H1 (cell line): ENCODE measurements around the gene ST14. TPM values are rescaled to one million over a fixed set of nuclear protein-coding genes. Genes with fewer than 3 reads are reported as not detected.

Experiments
- CHD7 ChIP-seq: fragments of 300-600 bp; sonication (generic); IDR thresholded peaks from 2 replicates; pipeline ENCODE4 v1.7.1; 2012; ENCODE audit warnings: low read length, moderate library complexity, mild to moderate bottlenecking, inconsistent platforms; ENCODE audit not compliant: insufficient replicate concordance
- GABPA ChIP-seq: IDR thresholded peaks from 2 replicates; pipeline ENCODE4 v1.6.1; 2011; ENCODE audit warnings: mild to moderate bottlenecking, low read length, moderate library complexity, borderline replicate concordance; ENCODE audit not compliant: insufficient read depth
- GTF2F1 ChIP-seq: IDR thresholded peaks from 2 replicates; pipeline ENCODE4 v1.6.1; 2012; ENCODE audit warnings: low read depth, low read length, improper control_type of control experiment, borderline replicate concordance
- POLR2AphosphoS5 ChIP-seq: IDR thresholded peaks from 2 replicates; pipeline ENCODE4 v1.6.1; 2011; ENCODE audit warnings: low read depth, low read length
- RAD21 ChIP-seq, 2 experiments: IDR thresholded peaks in 1 of 2; conservative IDR thresholded peaks in 1 of 2; 2 replicates each; pipeline ENCODE4 v1.6.1; 2011; ENCODE audit warnings: low read depth in 2 of 2, low read length in 2 of 2, improper control_type of control experiment in 1 of 2, inconsistent platforms in 1 of 2, mild to moderate bottlenecking in 1 of 2, moderate library complexity in 1 of 2
- polyA plus RNA-seq, 7 experiments: library from polyadenylated mRNA; depleted of rRNA in 3 of 7; stranded (reverse) in 5 of 7; unstranded in 2 of 7; fragments of >200 nt in 5 of 7; fragments of 200-250 nt in 2 of 7; gene quantifications; 1 replicate in 5 of 7; 2 replicates in 1 of 7; 4 replicates in 1 of 7; pipeline versions ENCODE4 v1.2.1 to v1.2.3, GENCODE V29; 2011 to 2013; ENCODE audit warnings: missing spikeins in 2 of 7, mixed read lengths in 2 of 7
- total RNA-seq: library from RNA; stranded (reverse); fragmentation: NEBNext Ultra II Directional; extraction: Animal tissue kit (Norgen Biotek cat#: 25700); gene quantifications from 2 replicates; pipeline ENCODE4 v1.2.1, GENCODE V29; 2021

The ST14 gene
- total and polyA plus RNA-seq, 2 of the 8 experiments (the other 6 are each of a cell fraction or from before 2014, with no cell fraction given) = 22.4 to 24.9 TPM

- TF ChIP-seq CHD7 = no peak
- no peak for TF ChIP-seq GABPA
- no peak for TF ChIP-seq GTF2F1
- no peak for TF ChIP-seq RAD21 (IDR thresholded peaks at IDR 0.05 in 1 of 2, conservative IDR thresholded peaks at IDR 0.05 in 1 of 2; ENCODE audit: low read depth in 2 of 2, low read length in 2 of 2)
- TF ChIP-seq POLR2AphosphoS5 = no peak
These were observed 12.0 kb downstream of the ST14 start (continued) for GRCh38 chr11:130171534-130171933.
